HL-60 (cell line): ENCODE measurements around the gene MYH10.

Experiments
- CTCF ChIP-seq: IDR thresholded peaks from one replicate; pipeline ENCODE4 v1.5.1; 2011; ENCODE audit warnings: low read length, control low read depth, inconsistent platforms; ENCODE audit not compliant: insufficient read depth
- GABPA ChIP-seq: IDR thresholded peaks from 2 replicates; pipeline ENCODE4 v1.6.1; 2012; ENCODE audit warnings: low read depth
- POLR2AphosphoS5 ChIP-seq: IDR thresholded peaks from 2 replicates; pipeline ENCODE4 v1.6.1; 2012; ENCODE audit warnings: low read depth
- REST ChIP-seq: IDR thresholded peaks from 2 replicates; pipeline ENCODE4 v1.6.1; 2012; ENCODE audit warnings: low read depth; ENCODE audit not compliant: insufficient replicate concordance
- SPI1 ChIP-seq: IDR thresholded peaks from 2 replicates; pipeline ENCODE4 v1.6.1; 2012; ENCODE audit warnings: low read depth, mild to moderate bottlenecking, borderline replicate concordance

- TF ChIP-seq CTCF: no peak
- no peak for TF ChIP-seq GABPA
- no peak for TF ChIP-seq SPI1
- TF ChIP-seq POLR2AphosphoS5: no peak
- no peak for TF ChIP-seq REST
Observed at GRCh38 chr17:8585911-8586310, 44.6 kb downstream of the MYH10 start.
